ENCODE results near the gene GATD1. TPM values are rescaled to one million over a fixed set of nuclear protein-coding genes. Genes with fewer than 3 reads are reported as not detected.

The GATD1 gene
- total RNA-seq, 1 experiment from 2014 or later, result 67.7 TPM

DNA sequence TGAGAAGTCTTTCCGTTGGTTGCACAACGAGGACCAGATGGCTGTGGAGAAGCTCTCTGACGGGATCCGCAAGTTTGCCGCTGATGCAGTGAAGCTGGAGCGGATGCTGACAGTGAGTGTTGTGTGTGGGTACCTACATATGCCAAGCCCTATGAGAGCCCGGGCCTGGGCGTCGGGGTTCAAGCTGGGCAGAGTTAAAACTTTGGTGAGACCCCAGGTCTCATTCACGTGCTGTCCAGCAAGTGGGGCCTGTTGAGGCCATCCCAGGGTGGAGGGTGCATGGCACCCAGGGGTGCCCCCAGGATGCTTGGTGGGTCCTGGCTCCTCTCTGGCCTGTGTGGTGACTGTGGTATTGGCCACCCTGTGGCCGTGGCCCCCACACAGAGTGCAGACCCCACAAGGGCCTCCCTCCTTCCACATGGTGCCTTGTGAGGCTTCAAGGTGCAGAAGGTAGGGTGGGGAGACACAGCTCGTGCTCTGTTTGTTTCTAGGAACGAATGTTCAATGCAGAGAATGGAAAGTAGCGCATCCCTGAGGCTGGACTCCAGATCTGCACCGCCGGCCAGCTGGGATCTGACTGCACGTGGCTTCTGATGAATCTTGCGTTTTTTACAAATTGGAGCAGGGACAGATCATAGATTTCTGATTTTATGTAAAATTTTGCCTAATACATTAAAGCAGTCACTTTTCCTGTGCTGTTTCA lies 12.8 kb downstream of the GATD1 start:
- H3K4me1 Mint-ChIP-seq (ENCODE audit: insufficient read depth, unreplicated experiment), result peaks cover 16% of the 10 kb centered on the region
- no peak overlapping the region for H3K27ac Mint-ChIP-seq (ENCODE audit: low read depth, unreplicated experiment)
- BruUV-seq (replicated peaks), result no TSS peak
- POLR2A ChIA-PET, result interaction anchor here (1.0 to 7.7 kb wide), 8 partner anchors 9 to 68 kb away, joined by 3 to 125 read pairs (median 8); partner anchors contain the start of genes DEAF1, GATD1, PIDD1 and PNPLA2
- H3K4me3 Mint-ChIP-seq (ENCODE audit: unreplicated experiment), result no peak overlapping the region
- no peak for DNase-seq (ENCODE audit: unreplicated experiment)
- intact Hi-C loops (cut with micrococcal nuclease), result loop anchor here (5.0 kb wide), 1 partner anchor 33 kb away; the partner anchor contains the start of gene SLC25A22
- TF ChIP-seq, protein P1, sequence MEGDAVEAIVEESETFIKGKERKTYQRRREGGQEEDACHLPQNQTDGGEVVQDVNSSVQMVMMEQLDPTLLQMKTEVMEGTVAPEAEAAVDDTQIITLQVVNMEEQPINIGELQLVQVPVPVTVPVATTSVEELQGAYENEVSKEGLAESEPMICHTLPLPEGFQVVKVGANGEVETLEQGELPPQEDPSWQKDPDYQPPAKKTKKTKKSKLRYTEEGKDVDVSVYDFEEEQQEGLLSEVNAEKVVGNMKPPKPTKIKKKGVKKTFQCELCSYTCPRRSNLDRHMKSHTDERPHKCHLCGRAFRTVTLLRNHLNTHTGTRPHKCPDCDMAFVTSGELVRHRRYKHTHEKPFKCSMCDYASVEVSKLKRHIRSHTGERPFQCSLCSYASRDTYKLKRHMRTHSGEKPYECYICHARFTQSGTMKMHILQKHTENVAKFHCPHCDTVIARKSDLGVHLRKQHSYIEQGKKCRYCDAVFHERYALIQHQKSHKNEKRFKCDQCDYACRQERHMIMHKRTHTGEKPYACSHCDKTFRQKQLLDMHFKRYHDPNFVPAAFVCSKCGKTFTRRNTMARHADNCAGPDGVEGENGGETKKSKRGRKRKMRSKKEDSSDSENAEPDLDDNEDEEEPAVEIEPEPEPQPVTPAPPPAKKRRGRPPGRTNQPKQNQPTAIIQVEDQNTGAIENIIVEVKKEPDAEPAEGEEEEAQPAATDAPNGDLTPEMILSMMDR (IDR thresholded peaks at IDR 0.05; ENCODE audit: unreplicated experiment), result no peak
- peaks cover 95% of the 10 kb centered on the region for H3K36me3 Mint-ChIP-seq (ENCODE audit: insufficient read depth, unreplicated experiment)
- H3K9me3 Mint-ChIP-seq (ENCODE audit: unreplicated experiment), result no peaks in the 10 kb centered on the region
- H3K27me3 Mint-ChIP-seq (ENCODE audit: insufficient read depth, unreplicated experiment), result no peaks in the 10 kb centered on the region
- CTCF ChIA-PET, result interaction anchor here (0.6 to 1.9 kb wide), 6 partner anchors 13 to 184 kb away, joined by 3 to 7 read pairs (median 4); no protein-coding TSS in a partner anchor

DNA sequence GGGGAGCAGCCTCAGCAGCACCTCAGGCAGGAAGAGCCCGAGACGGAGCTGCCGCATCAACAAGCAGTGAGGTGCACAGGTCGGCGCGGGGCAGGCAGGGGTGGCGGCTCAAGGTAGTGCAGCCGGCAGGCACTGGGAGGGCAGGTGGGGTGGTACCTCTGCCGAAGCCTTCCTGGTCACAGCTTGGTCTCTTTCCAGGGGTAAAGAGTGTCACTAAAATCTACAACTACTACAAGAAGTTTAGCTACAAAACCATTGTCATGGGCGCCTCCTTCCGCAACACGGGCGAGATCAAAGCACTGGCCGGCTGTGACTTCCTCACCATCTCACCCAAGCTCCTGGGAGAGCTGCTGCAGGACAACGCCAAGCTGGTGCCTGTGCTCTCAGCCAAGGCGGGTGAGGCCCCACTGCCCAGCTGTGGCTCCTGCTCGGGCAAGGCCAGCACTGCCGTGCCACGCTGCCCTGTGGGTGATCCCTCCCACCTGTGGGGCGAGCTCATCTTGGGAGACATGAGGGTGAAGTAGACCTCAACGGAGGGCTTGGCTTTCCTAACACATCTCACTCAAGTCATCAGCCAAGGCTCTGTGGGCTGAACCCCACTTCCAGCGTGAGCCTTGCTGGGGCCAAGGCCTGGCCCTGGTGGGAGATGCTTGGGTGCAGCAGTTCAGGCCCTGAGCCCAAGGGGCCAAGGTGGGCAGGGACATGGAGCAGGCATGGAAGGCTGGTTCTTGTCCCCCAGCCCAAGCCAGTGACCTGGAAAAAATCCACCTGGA lies 13.6 kb downstream of the GATD1 start:
- CTCF ChIA-PET, result interaction anchor here (0.6 to 1.7 kb wide), 9 partner anchors 13 to 783 kb away, joined by 3 to 8 read pairs (median 3); no protein-coding TSS in a partner anchor
- Mint-ChIP-seq H3K27ac (ENCODE audit: low read depth, unreplicated experiment) (peak overlapping the region; percentile 93), H3K4me3 (ENCODE audit: unreplicated experiment) (peak overlapping the region; percentile 59), H3K27me3 (ENCODE audit: insufficient read depth, unreplicated experiment) (no peaks in the 10 kb centered on the region), H3K9me3 (ENCODE audit: unreplicated experiment) (no peaks in the 10 kb centered on the region), H3K4me1 (ENCODE audit: insufficient read depth, unreplicated experiment) (peaks cover 16% of the 10 kb centered on the region), H3K36me3 (ENCODE audit: insufficient read depth, unreplicated experiment) (peaks cover 95% of the 10 kb centered on the region)
- TSS peak; percentile 31 for BruUV-seq (replicated peaks)
- intact Hi-C loops (cut with micrococcal nuclease), result loop anchor here (2.0 to 5.0 kb wide), 2 partner anchors 34 to 35 kb away; partner anchors contain the start of gene SLC25A22
- no peak for DNase-seq (ENCODE audit: unreplicated experiment)
- TF ChIP-seq, protein P1 (IDR thresholded peaks at IDR 0.05; ENCODE audit: unreplicated experiment), result no peak
- POLR2A ChIA-PET, result interaction anchor here (0.6 to 7.7 kb wide), 15 partner anchors 10 to 71 kb away, joined by 3 to 125 read pairs (median 7); partner anchors contain the start of genes CD151, DEAF1, GATD1 and PIDD1

DNA sequence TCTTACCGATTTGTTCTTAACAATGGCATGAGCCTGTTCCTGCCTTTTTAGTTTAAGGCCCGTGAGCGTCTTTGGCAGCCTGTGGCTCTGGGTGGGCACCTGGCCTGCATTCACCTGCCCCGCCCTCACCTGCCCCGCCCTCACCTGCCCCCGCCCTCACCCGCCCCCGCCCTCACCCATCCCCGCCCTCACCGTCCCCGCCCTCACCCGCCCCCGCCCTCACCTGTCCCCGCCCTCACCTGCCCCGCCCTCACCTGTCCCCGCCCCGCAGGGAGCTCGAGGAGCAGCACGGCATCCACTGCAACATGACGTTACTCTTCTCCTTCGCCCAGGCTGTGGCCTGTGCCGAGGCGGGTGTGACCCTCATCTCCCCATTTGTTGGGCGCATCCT lies 14.2 kb downstream of the GATD1 start:
- intact Hi-C loops (cut with micrococcal nuclease), result loop anchor here (2.0 to 5.0 kb wide), 2 partner anchors 34 kb away; partner anchors contain the start of gene SLC25A22
- DNase-seq (ENCODE audit: unreplicated experiment), result peak; percentile 67
- Mint-ChIP-seq H3K27me3 (ENCODE audit: insufficient read depth, unreplicated experiment) (no peaks in the 10 kb centered on the region), H3K36me3 (ENCODE audit: insufficient read depth, unreplicated experiment) (peaks cover 95% of the 10 kb centered on the region), H3K4me3 (ENCODE audit: unreplicated experiment) (peak overlapping the region; percentile 59), H3K9me3 (ENCODE audit: unreplicated experiment) (no peaks in the 10 kb centered on the region), H3K4me1 (ENCODE audit: insufficient read depth, unreplicated experiment) (peaks cover 16% of the 10 kb centered on the region), H3K27ac (ENCODE audit: low read depth, unreplicated experiment) (peak overlapping the region; percentile 93)
- BruUV-seq (replicated peaks), result no TSS peak
- CTCF ChIA-PET, result interaction anchor here (0.8 to 1.1 kb wide), 3 partner anchors 15 to 65 kb away, joined by 3 to 8 read pairs (median 3); no protein-coding TSS in a partner anchor
- TF ChIP-seq, protein P1 (IDR thresholded peaks at IDR 0.05; ENCODE audit: unreplicated experiment), result no peak
- POLR2A ChIA-PET, result interaction anchor here (0.5 to 7.7 kb wide), 24 partner anchors 9 to 505 kb away, joined by 3 to 125 read pairs (median 5); partner anchors contain the start of genes CD151, DEAF1, GATD1 and PHRF1
